Mesothelial cell of epicardium (in vitro differentiated cells): ENCODE measurements around the gene SYT9. TPM values are rescaled to one million over a fixed set of nuclear protein-coding genes. Genes with fewer than 3 reads are reported as not detected.
A peak's percentile ranks its signal among the peaks of the same experiment; 100 is the strongest.

Experiments
- DNase-seq, 2 experiments: peaks; one replicate each; pipeline ENCODE4 v3.0.0; 2021; ENCODE audit warnings: low spot score in 2 of 2; ENCODE audit not compliant: unreplicated experiment in 2 of 2
- H3K27ac Mint-ChIP-seq: 2 replicates; pipeline ENCODE4 v1.8.0; 2021; ENCODE audit warnings: mixed read lengths
- H3K27me3 Mint-ChIP-seq: 2 replicates; pipeline ENCODE4 v1.8.0; 2021; ENCODE audit warnings: low read depth, mixed read lengths
- H3K36me3 Mint-ChIP-seq: 2 replicates; pipeline ENCODE4 v1.8.0; 2021; ENCODE audit warnings: mixed read lengths
- H3K4me1 Mint-ChIP-seq: 2 replicates; pipeline ENCODE4 v1.8.0; 2021; ENCODE audit warnings: mixed read lengths
- H3K4me3 Mint-ChIP-seq: 2 replicates; pipeline ENCODE4 v1.8.0; 2021; ENCODE audit warnings: mild to moderate bottlenecking, moderate library complexity, mixed read lengths
- H3K9me3 Mint-ChIP-seq: 2 replicates; pipeline ENCODE4 v1.8.0; 2021; ENCODE audit warnings: mixed read lengths
- total RNA-seq: library from RNA; stranded (reverse); gene quantifications from 3 replicates; pipeline ENCODE4 v1.2.1, GENCODE V29; 2021
- TF ChIP-seq, protein P1 (sequence below): fragments of 200-600 bp; sonication (generic); IDR thresholded peaks from one replicate; pipeline ENCODE4 v1.5.0; 2021; ENCODE audit warnings: antibody characterized with exemption; ENCODE audit not compliant: unreplicated experiment

Gene SYT9
- total RNA-seq, 1 donor from 2014 or later = 3.7 TPM

DNA sequence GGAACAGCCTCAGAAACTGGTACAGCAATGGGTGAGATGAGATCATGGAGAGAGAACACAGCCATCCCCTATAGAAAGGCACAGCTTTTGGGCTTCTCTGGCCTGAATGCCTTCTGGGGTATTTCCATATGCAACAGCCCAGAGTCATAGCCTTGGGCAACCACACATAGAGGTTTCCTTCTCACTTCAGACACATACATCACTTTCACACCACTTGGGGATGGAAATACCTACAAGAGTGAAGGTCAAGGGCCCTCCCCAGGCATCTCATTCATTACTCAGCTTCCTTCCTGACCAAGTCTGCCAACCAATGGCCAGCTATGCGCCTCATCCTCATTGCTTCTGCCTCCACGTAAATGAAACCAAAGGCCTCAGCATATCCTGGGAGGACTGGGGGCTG is 215.9 kb downstream of the SYT9 start:
- H3K27ac Mint-ChIP-seq = no peak overlapping the region
- peaks cover 14% of the 10 kb centered on the region for H3K36me3 Mint-ChIP-seq
- H3K27me3 Mint-ChIP-seq = no peaks in the 10 kb centered on the region
- peaks cover 5% of the 10 kb centered on the region for H3K4me1 Mint-ChIP-seq
- TF ChIP-seq, protein P1, sequence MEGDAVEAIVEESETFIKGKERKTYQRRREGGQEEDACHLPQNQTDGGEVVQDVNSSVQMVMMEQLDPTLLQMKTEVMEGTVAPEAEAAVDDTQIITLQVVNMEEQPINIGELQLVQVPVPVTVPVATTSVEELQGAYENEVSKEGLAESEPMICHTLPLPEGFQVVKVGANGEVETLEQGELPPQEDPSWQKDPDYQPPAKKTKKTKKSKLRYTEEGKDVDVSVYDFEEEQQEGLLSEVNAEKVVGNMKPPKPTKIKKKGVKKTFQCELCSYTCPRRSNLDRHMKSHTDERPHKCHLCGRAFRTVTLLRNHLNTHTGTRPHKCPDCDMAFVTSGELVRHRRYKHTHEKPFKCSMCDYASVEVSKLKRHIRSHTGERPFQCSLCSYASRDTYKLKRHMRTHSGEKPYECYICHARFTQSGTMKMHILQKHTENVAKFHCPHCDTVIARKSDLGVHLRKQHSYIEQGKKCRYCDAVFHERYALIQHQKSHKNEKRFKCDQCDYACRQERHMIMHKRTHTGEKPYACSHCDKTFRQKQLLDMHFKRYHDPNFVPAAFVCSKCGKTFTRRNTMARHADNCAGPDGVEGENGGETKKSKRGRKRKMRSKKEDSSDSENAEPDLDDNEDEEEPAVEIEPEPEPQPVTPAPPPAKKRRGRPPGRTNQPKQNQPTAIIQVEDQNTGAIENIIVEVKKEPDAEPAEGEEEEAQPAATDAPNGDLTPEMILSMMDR = no peak
- DNase-seq = no peak
- H3K9me3 Mint-ChIP-seq = no peaks in the 10 kb centered on the region
- H3K4me3 Mint-ChIP-seq = no peak overlapping the region

DNA sequence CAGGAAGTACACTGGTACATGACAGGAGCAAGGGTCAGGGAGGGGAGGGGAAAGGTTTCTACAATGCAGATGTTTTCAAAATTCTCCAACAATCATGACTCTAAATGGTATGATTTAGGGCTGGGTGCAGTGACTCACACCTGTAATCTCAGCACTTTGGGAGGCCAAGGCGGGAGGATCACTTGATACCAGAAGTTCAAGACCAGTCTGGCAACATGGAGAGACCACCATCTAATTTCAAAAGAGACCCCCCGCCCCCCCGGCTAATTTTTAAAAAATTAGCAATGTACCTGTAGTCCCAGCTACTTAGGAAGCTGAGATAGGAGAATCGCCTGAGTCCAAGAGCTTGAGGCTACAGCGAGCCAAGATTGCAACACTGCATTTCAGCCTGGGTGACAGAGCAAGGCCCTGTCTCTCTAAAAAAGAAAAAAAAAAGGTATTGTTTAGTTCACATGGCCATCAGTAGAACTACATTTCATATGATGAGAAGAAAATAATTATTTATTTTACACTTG is 217.7 kb downstream of the SYT9 start:
- no peaks in the 10 kb centered on the region for H3K9me3 Mint-ChIP-seq
- H3K36me3 Mint-ChIP-seq = peaks cover 8% of the 10 kb centered on the region
- DNase-seq = no peak
- TF ChIP-seq, protein P1 = no peak
- H3K4me3 Mint-ChIP-seq = no peak overlapping the region
- H3K27ac Mint-ChIP-seq = no peak overlapping the region
- no peaks in the 10 kb centered on the region for H3K27me3 Mint-ChIP-seq
- H3K4me1 Mint-ChIP-seq = peaks cover 5% of the 10 kb centered on the region

DNA sequence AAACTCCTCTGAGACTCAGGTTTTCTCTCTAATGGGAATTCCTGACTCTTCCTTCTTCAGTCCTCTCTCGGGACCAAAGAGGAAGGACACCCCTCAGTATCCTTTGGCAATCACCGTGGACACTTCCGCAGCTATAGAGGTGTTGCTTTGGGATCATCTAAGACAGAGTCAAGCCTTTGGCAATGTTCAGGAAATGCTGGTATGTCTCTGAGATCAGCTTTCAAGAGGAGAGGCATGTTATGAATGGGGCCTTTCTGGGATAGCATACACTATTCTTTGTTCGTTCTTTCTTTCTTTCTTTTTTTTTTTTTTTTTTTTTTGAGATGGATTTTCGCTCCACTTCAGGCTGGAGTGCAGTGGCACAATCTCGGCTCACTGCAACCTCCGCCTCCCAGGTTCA is 219.4 kb downstream of the SYT9 start:
- Mint-ChIP-seq H3K9me3 (no peaks in the 10 kb centered on the region), H3K27me3 (no peaks in the 10 kb centered on the region), H3K4me1 (no peaks in the 10 kb centered on the region), H3K36me3 (peaks cover 8% of the 10 kb centered on the region), H3K4me3 (no peak overlapping the region), H3K27ac (no peak overlapping the region)
- DNase-seq = no peak
- TF ChIP-seq, protein P1 = no peak

DNA sequence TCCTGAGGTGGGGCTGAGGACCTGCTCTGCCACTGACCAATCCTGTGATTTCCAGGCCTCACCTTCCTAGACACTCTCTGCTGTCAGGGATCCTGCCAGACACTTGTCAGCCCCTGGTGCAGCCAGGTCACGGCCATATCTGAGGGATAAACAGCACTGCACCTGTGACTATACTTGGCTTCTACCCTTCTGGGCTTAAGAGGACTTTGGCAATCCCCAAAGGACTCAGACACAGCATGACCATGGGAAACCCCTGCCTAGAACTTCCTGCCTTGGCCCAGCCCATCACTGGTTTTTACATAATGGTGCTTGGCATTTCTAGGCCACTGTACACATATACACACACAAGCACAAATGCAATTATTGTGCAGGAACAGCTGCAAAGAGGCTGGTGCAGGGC is 222.0 kb downstream of the SYT9 start:
- no peak for DNase-seq
- Mint-ChIP-seq H3K4me3 (no peak overlapping the region), H3K4me1 (peaks cover 6% of the 10 kb centered on the region), H3K27me3 (no peaks in the 10 kb centered on the region), H3K9me3 (no peaks in the 10 kb centered on the region), H3K36me3 (peaks cover 5% of the 10 kb centered on the region), H3K27ac (no peak overlapping the region)
- TF ChIP-seq, protein P1 = no peak

DNA sequence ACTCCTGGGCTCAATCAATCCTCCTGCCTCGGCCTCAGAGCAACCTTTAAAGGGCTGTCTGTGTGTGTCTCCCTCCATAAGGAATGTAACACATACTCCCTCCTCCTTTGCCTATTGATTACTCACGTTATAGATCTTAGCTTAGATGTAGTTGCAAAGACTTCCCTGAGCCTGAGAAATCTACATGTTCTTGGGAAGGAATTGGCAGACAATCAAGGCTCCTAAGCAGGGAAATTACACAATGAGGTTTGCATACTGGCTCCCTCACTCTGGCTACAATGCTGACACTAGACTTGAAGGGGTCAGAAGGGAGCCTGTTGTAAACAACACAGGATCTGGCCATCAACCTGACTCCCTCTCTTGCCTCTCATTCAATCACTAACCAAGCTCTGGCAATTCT is 228.4 kb downstream of the SYT9 start:
- Mint-ChIP-seq H3K36me3 (no peaks in the 10 kb centered on the region), H3K27me3 (no peaks in the 10 kb centered on the region), H3K9me3 (no peaks in the 10 kb centered on the region), H3K4me1 (peaks cover 24% of the 10 kb centered on the region), H3K4me3 (no peak overlapping the region), H3K27ac (no peak overlapping the region)
- DNase-seq = no peak
- TF ChIP-seq, protein P1 = no peak

DNA sequence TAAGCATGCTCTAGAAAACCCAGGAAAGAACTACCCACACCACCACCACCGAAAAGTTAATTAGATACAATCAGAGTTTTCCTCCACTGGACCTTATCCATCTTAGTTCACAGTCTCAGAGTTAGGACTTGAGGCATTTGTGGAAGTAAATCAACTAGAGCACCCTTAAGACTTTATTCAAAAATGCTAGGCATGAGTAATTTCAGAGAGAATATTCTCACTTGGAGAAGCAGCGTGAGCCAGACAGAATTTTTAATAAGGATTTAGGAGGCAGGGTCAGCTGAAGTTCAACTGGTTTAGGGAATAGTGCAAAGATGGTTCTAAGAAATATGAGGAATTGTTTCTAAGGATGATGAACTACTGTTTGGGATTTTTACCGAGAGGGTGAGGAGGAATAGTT is 232.4 kb downstream of the SYT9 start:
- DNase-seq = no peak
- peak overlapping the region; percentile 0 for H3K4me3 Mint-ChIP-seq
- H3K27ac Mint-ChIP-seq = no peak overlapping the region
- no peaks in the 10 kb centered on the region for H3K27me3 Mint-ChIP-seq
- no peaks in the 10 kb centered on the region for H3K9me3 Mint-ChIP-seq
- peaks cover 39% of the 10 kb centered on the region for H3K4me1 Mint-ChIP-seq
- TF ChIP-seq, protein P1 = no peak
- H3K36me3 Mint-ChIP-seq = peaks cover 9% of the 10 kb centered on the region
